Esophagus squamous epithelium (tissue), 5 donors: Measurements from ENCODE around the gene ITCH. TPM values are rescaled to one million over a fixed set of nuclear protein-coding genes. Genes with fewer than 3 reads are reported as not detected.
"Not testable (repeated sequence)": the region's sequence is repeated elsewhere in the genome, so short reads cannot be mapped to it uniquely, and the experiment has no call there.

Source experiments
- DNase-seq: peaks from one replicate; lab custom pipeline; 2025; lab: John Stamatoyannopoulos, UW
- H3K27ac ChIP-seq, 4 donors: fragments of 200-600 bp; sonication (generic); one replicate each; pipeline ENCODE4 v1.5.1; 2016 to 2019; ENCODE audit warnings: mild to moderate bottlenecking in 1 of 4
- H3K27me3 ChIP-seq, 4 donors: fragments of 200-600 bp; sonication (generic); 1 replicate in 3 of 4; 2 replicates in 1 of 4; pipeline versions ENCODE4 v1.5.1 to v1.6.0; 2017 to 2021; ENCODE audit warnings: antibody characterized with exemption in 1 of 4
- H3K36me3 ChIP-seq, 3 donors: fragments of 200-600 bp; sonication (generic); one replicate each; pipeline ENCODE4 v1.5.1; 2016 to 2019
- H3K4me1 ChIP-seq, 3 donors: fragments of 200-600 bp; sonication (generic); one replicate each; pipeline ENCODE4 v1.5.1; 2017 to 2019
- H3K4me3 ChIP-seq, 4 donors: fragments of 200-600 bp; sonication (generic); 1 replicate in 3 of 4; 2 replicates in 1 of 4; pipeline ENCODE4 v1.5.1; 2016 to 2019; ENCODE audit warnings: mild to moderate bottlenecking in 2 of 4, moderate library complexity in 1 of 4
- H3K9me3 ChIP-seq, 3 donors: fragments of 200-600 bp; sonication (generic); one replicate each; pipeline ENCODE4 v1.5.1; 2016 to 2019
- CTCF ChIP-seq, 6 experiments: fragments of 450-650 bp in 4 of 6; fragments of 200-600 bp in 2 of 6; sonication (generic) in 2 of 6; IDR thresholded peaks; one replicate each; pipeline ENCODE4 v1.5.1; 2016 to 2019; ENCODE audit warnings: antibody characterized with exemption in 6 of 6, mild to moderate bottlenecking in 4 of 6, moderate library complexity in 4 of 6
- POLR2A ChIP-seq, 4 donors: fragments of 450-650 bp; IDR thresholded peaks; one replicate each; pipeline ENCODE4 v1.6.1; 2017; ENCODE audit warnings: antibody characterized with exemption in 4 of 4, mild to moderate bottlenecking in 4 of 4, moderate library complexity in 3 of 4
- WGBS, 2 donors: methylation state at CpG; one replicate each; pipeline ENCODE4 v1.1.5; 2018; 5-methylcytosine and 5-hydroxymethylcytosine counted together
- intact Hi-C: fragments of 100-400 bp; cut with DNase I; formaldehyde crosslinking; loops from one replicate; pipeline ENCODE4 v1.15.0; 2022
- total RNA-seq, 4 donors: library from RNA; depleted of rRNA; stranded (reverse); fragments of >200 nt; gene quantifications; one replicate each; pipeline ENCODE4 v1.1.0, GENCODE V29; 2016
- donor health status: DM: yes; HTN: yes; CAD: no.

ITCH gene
- total RNA-seq, 4 donors from 2014 or later, result 45.9 to 67.9 (median 54.5) TPM

DNA sequence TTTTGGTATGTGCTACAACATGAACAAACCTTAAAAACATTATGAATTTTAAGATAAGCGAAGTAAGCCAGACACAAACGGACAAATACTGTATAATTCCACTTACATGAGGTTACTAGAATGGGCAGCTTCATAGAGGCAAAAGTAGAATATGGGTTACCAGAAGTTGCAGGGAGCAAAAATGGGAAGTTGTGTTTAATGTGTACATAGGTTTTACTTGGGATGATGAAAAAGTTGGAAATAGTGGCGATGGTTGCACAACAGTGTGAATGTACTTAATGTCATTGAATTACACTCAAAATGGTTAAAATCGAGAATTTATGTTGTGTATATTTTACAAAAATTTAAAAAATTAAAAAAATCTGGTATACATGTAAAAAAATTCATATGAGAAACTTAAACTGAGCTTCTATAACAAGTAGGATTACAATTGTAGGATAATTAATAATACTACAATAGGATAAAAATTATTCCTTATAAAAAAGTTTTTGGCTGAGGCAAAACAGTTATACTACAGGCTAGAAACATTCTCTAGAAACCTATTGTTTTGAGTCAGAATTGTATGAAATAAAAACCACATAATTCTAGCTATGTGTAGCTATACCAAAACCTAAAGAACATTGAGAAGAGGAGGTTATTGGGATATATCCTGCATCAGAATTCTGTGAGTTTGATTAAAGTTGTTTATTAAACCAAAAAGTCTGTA, 128.3 kb downstream of the ITCH start:
- Histone ChIP-seq H3K9me3 (no peaks in the 10 kb centered on the region), H3K4me3 (no peak overlapping the region), H3K27me3 (no peaks in the 10 kb centered on the region), H3K36me3 (peaks cover 7 to 100% (median 33%) of the 10 kb centered on the region in 3 donors), H3K4me1 (no peaks in the 10 kb centered on the region), H3K27ac (no peak overlapping the region)
- 90 to 93% methylated on average over 4 of the region's 4 CpGs for WGBS, 2 donors
- intact Hi-C loops, result no loop called here
- TF ChIP-seq CTCF (IDR thresholded peaks at IDR 0.05) (no peak), POLR2A (IDR thresholded peaks at IDR 0.05) (no peak)
- DNase-seq, result no peak

DNA sequence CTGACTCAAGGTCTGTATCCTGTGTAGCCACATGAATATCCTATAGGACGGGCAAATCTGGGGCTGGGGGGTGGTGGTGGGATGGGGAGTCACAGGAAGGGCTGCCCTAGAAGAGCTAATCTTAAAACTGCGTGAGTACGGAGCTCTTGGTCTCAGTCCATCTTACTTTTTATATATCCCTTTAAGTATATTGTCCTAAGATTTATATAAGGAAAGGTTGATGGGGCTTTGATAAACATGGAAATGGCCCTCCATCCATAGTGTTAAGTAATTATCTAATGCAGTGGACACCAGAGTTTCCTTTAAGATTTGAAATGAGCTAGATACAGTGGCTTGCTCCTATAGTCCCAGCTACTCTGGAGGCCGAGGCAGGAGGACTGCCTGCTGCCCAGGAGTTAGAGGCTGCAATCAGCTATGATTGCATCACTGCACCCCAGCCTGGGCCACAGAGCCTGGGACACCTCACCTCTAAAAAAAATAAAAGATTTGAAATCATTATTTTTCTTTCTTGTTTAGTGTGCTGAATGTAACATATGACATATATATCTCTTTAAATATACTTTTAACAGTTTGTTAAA, 128.9 kb downstream of the ITCH start:
- Histone ChIP-seq H3K27ac (no peak overlapping the region), H3K27me3 (no peaks in the 10 kb centered on the region), H3K4me1 (no peaks in the 10 kb centered on the region), H3K36me3 (peaks cover 7 to 100% (median 33%) of the 10 kb centered on the region in 3 donors), H3K9me3 (no peaks in the 10 kb centered on the region), H3K4me3 (no peak overlapping the region)
- no peak for DNase-seq
- 93 to 94% methylated on average over 4 of the region's 4 CpGs for WGBS, 2 donors
- intact Hi-C loops, result no loop called here
- TF ChIP-seq CTCF (IDR thresholded peaks at IDR 0.05) (no peak), POLR2A (IDR thresholded peaks at IDR 0.05) (no peak)

GRCh38 chr20:34493646-34494045, 130.6 kb downstream of the ITCH start:
- H3K27ac ChIP-seq, result no peak overlapping the region
- intact Hi-C loops, result no loop called here
- H3K4me1 ChIP-seq, result no peaks in the 10 kb centered on the region
- H3K36me3 ChIP-seq, result peaks cover 7 to 100% (median 33%) of the 10 kb centered on the region in 3 donors
- no peaks in the 10 kb centered on the region for H3K27me3 ChIP-seq
- H3K9me3 ChIP-seq, result no peaks in the 10 kb centered on the region
- 93 to 96% methylated on average over 4 of the region's 4 CpGs for WGBS, 2 donors
- no peak for TF ChIP-seq POLR2A (IDR thresholded peaks at IDR 0.05)
- TF ChIP-seq CTCF (IDR thresholded peaks at IDR 0.05), result no peak
- no peak overlapping the region for H3K4me3 ChIP-seq
- DNase-seq, result no peak

DNA sequence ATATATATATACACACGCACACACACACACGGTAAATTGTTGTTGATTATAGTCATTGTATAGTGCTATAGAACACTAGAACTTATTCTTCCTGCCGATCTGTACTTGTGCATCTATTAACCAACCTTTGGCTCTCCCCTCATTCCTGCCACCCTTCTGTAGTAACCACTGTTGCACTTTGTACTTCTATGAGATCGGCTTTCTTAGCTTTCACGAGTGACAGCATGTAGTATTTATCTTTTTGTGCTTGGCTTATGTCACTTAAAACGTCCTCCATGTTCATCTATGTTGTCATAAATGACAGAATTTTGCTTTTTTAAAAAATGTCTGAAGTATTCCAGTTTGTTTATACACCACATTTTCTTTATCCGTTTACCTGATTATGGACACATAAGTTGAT, 132.2 kb downstream of the ITCH start:
- H3K36me3 ChIP-seq, result peaks cover 0 to 99% (median 26%) of the 10 kb centered on the region in 3 donors
- TF ChIP-seq CTCF (IDR thresholded peaks at IDR 0.05) (no peak), POLR2A (IDR thresholded peaks at IDR 0.05) (no peak)
- H3K9me3 ChIP-seq, result no peaks in the 10 kb centered on the region
- 90 to 97% methylated on average over 7 of the region's 7 CpGs for WGBS, 2 donors
- H3K27me3 ChIP-seq, result no peaks in the 10 kb centered on the region
- intact Hi-C loops, result no loop called here
- H3K4me3 ChIP-seq, result no peak overlapping the region
- no peak for DNase-seq
- no peaks in the 10 kb centered on the region for H3K4me1 ChIP-seq
- H3K27ac ChIP-seq, result no peak overlapping the region

GRCh38 chr20:34495916-34496315, 132.8 kb downstream of the ITCH start:
- H3K27ac ChIP-seq, result no peak overlapping the region
- no peaks in the 10 kb centered on the region for H3K27me3 ChIP-seq
- H3K4me1 ChIP-seq, result no peaks in the 10 kb centered on the region
- H3K36me3 ChIP-seq, result peaks cover 0 to 99% (median 19%) of the 10 kb centered on the region in 3 donors
- no peak overlapping the region for H3K4me3 ChIP-seq
- peaks cover 0 to 2% (median 0%) of the 10 kb centered on the region in 3 donors for H3K9me3 ChIP-seq
- TF ChIP-seq CTCF (IDR thresholded peaks at IDR 0.05) (no peak), POLR2A (IDR thresholded peaks at IDR 0.05) (no peak)
- DNase-seq, result no peak
- 91 to 100% methylated on average over 1 of the region's 1 CpG for WGBS, 2 donors
- intact Hi-C loops, result no loop called here

- H3K4me1 ChIP-seq, H3K27me3 ChIP-seq, H3K4me3 ChIP-seq, intact Hi-C loops, H3K9me3 ChIP-seq, H3K27ac ChIP-seq, DNase-seq: not testable (repeated sequence)
- H3K36me3 ChIP-seq, result peaks cover 0 to 99% (median 10%) of the 10 kb centered on the region in 3 donors
- WGBS, 2 donors, result 62 to 64% methylated on average over 6 of the region's 6 CpGs
These were observed 134.5 kb downstream of the ITCH start for GRCh38 chr20:34497596-34497995.
